GM23338 (cell line): Measurements from ENCODE around the gene STAMBP. TPM values are rescaled to one million over a fixed set of nuclear protein-coding genes. Genes with fewer than 3 reads are reported as not detected.

Experiments
- ATAC-seq: fragments of 200-7000 bp; cut with Tn5 transposase; 3 replicates; pipeline ENCODE4 v1.9.1; 2020
- DNase-seq: peaks from one replicate; pipeline ENCODE4 v3.0.0-alpha.2; 2015; ENCODE audit warnings: low spot score
- H2AFZ ChIP-seq: fragments of 200-600 bp; sonication (generic); 2 replicates; pipeline ENCODE4 v1.8.0; 2016; ENCODE audit warnings: antibody characterized with exemption, mild to moderate bottlenecking, moderate library complexity
- H3F3A ChIP-seq: fragments of 200-600 bp; sonication (generic); replicated peaks from 2 replicates; pipeline ENCODE4 v1.8.0; 2017; ENCODE audit warnings: antibody characterized with exemption, mixed run types, low read depth
- H3K27ac ChIP-seq: fragments of 200-600 bp; sonication (generic); 2 replicates; pipeline ENCODE4 v1.6.1; 2016; ENCODE audit warnings: low read depth
- H3K27me3 ChIP-seq: fragments of 200-600 bp; sonication (generic); 2 replicates; pipeline ENCODE4 v1.8.0; 2016; ENCODE audit warnings: mild to moderate bottlenecking, mixed run types, moderate library complexity; ENCODE audit not compliant: insufficient read depth
- H3K36me3 ChIP-seq: fragments of 200-600 bp; sonication (generic); 2 replicates; pipeline ENCODE4 v1.8.0; 2016; ENCODE audit warnings: mild to moderate bottlenecking; ENCODE audit not compliant: insufficient read depth
- H3K4me1 ChIP-seq: fragments of 200-600 bp; sonication (generic); 2 replicates; pipeline ENCODE4 v1.8.0; 2016; ENCODE audit warnings: mild to moderate bottlenecking, moderate library complexity; ENCODE audit not compliant: insufficient read depth
- H3K4me2 ChIP-seq: fragments of 200-600 bp; sonication (generic); 2 replicates; pipeline ENCODE4 v1.7.1; 2017; ENCODE audit warnings: mixed run types
- H3K4me3 ChIP-seq: fragments of 200-600 bp; sonication (generic); 2 replicates; pipeline ENCODE4 v1.6.1; 2016; ENCODE audit warnings: mixed run types
- H3K79me2 ChIP-seq: fragments of 200-600 bp; sonication (generic); replicated peaks from 2 replicates; pipeline ENCODE4 v1.8.0; 2017; ENCODE audit warnings: mild to moderate bottlenecking; ENCODE audit not compliant: insufficient read depth
- H3K9me2 ChIP-seq: fragments of 200-600 bp; sonication (generic); 2 replicates; pipeline ENCODE4 v1.8.0; 2017; ENCODE audit not compliant: insufficient read depth
- H4K20me1 ChIP-seq: fragments of 200-600 bp; sonication (generic); replicated peaks from 2 replicates; pipeline ENCODE4 v1.8.0; 2017; ENCODE audit warnings: mild to moderate bottlenecking; ENCODE audit not compliant: insufficient read depth
- H3K27ac Mint-ChIP-seq: 2 replicates; pipeline ENCODE4 v1.8.0; 2020; ENCODE audit warnings: inconsistent platforms, mild to moderate bottlenecking, moderate library complexity, mixed read lengths
- H3K27me3 Mint-ChIP-seq: 3 replicates; pipeline ENCODE4 v1.8.0; 2022; ENCODE audit warnings: low read depth, mild to moderate bottlenecking, moderate library complexity, mixed read lengths, inconsistent platforms; ENCODE audit not compliant: insufficient read depth, poor library complexity
- H3K36me3 Mint-ChIP-seq: 3 replicates; pipeline ENCODE4 v1.8.0; 2021; ENCODE audit warnings: low read depth, mild to moderate bottlenecking, inconsistent platforms, moderate library complexity, mixed read lengths
- H3K4me1 Mint-ChIP-seq: 3 replicates; pipeline ENCODE4 v1.8.0; 2020; ENCODE audit warnings: mild to moderate bottlenecking, inconsistent platforms, mixed read lengths
- H3K4me3 Mint-ChIP-seq: 3 replicates; pipeline ENCODE4 v1.8.0; 2021; ENCODE audit warnings: moderate library complexity, mild to moderate bottlenecking, inconsistent platforms, mixed read lengths
- H3K9me3 Mint-ChIP-seq: 3 replicates; pipeline ENCODE4 v1.8.0; 2020; ENCODE audit warnings: moderate library complexity, mild to moderate bottlenecking, inconsistent platforms, mixed read lengths
- CREB1 ChIP-seq: fragments of 250-450 bp; sonication (Bioruptor Pico); IDR thresholded peaks from 2 replicates; pipeline ENCODE4 v1.5.0; 2020; ENCODE audit warnings: low read depth, mild to moderate bottlenecking, moderate library complexity
- CTCF ChIP-seq, 2 experiments: fragments of 200-600 bp in 1 of 2; sonication (generic) in 1 of 2; conservative IDR thresholded peaks; 2 replicates each; pipeline versions ENCODE4 v1.5.1 to v1.6.1; 2016 to 2017; ENCODE audit warnings: antibody characterized with exemption in 2 of 2, low read depth in 2 of 2, mild to moderate bottlenecking in 2 of 2, moderate library complexity in 1 of 2
- EZH2 ChIP-seq: fragments of 200-600 bp; sonication (generic); IDR thresholded peaks from one replicate; pipeline ENCODE4 v1.8.0; 2017; ENCODE audit warnings: antibody characterized with exemption, mild to moderate bottlenecking, low read depth; ENCODE audit not compliant: unreplicated experiment
- JUNB ChIP-seq: IDR thresholded peaks from one replicate; pipeline ENCODE4 v1.6.1; 2016; ENCODE audit warnings: antibody characterized with exemption; ENCODE audit not compliant: unreplicated experiment
- POLR2AphosphoS5 ChIP-seq: IDR thresholded peaks from 2 replicates; pipeline ENCODE4 v1.6.1; 2016; ENCODE audit warnings: antibody characterized with exemption, low read depth
- STAT1 ChIP-seq: IDR thresholded peaks from one replicate; pipeline ENCODE4 v1.6.1; 2016; ENCODE audit warnings: antibody characterized with exemption; ENCODE audit not compliant: unreplicated experiment
- ZNF114 ChIP-seq: fragments of 250-450 bp; sonication (Bioruptor Pico); IDR thresholded peaks from 2 replicates; pipeline ENCODE4 v1.5.0; 2020; ENCODE audit warnings: mild to moderate bottlenecking, moderate library complexity
- ZNF331 ChIP-seq: fragments of 250-450 bp; sonication (Bioruptor Pico); IDR thresholded peaks from 2 replicates; pipeline ENCODE4 v1.5.0; 2020; ENCODE audit warnings: low read depth, mild to moderate bottlenecking, moderate library complexity
- ZNF462 ChIP-seq: fragments of 250-450 bp; sonication (Bioruptor Pico); IDR thresholded peaks from 2 replicates; pipeline ENCODE4 v1.5.0; 2020; ENCODE audit warnings: mild to moderate bottlenecking, moderate library complexity
- polyA plus RNA-seq: library from polyadenylated mRNA; unstranded; fragments of >200 nt; fragmentation: Nextera tagmentation; extraction: Ambion mirVana; gene quantifications from 2 replicates; pipeline ENCODE4 v1.2.1, GENCODE V29; 2016
- total RNA-seq: library from RNA; depleted of rRNA; stranded (reverse); fragments of >200 nt; shearing (Covaris generic); gene quantifications from 2 replicates; pipeline ENCODE4 v1.2.3, GENCODE V29; 2014
- TF ChIP-seq, protein P1 (sequence below): IDR thresholded peaks from one replicate; pipeline ENCODE4 v1.6.1; 2018; ENCODE audit warnings: antibody characterized with exemption; ENCODE audit not compliant: unreplicated experiment

The STAMBP gene
- total and polyA plus RNA-seq, 2 experiments from 2014 or later, result 33.9 to 106 TPM

GRCh38 chr2:73897934-73898333 lies 69.2 kb downstream of the STAMBP start:
- H3K36me3 Mint-ChIP-seq, result no peaks in the 10 kb centered on the region
- no peak for ATAC-seq
- H3K27ac Mint-ChIP-seq, result no peak overlapping the region
- H4K20me1 ChIP-seq, result no peaks in the 10 kb centered on the region
- H3K27ac ChIP-seq, result no peak overlapping the region
- H2AFZ ChIP-seq, result no peak overlapping the region
- H3K4me3 ChIP-seq, result no peak overlapping the region
- TF ChIP-seq ZNF331 (CRISPR knock-in tag) (no peak), CREB1 (CRISPR knock-in tag) (no peak), JUNB (no peak), ZNF114 (no peak), STAT1 (no peak)
- H3K9me3 Mint-ChIP-seq, result no peaks in the 10 kb centered on the region
- no peak overlapping the region for H3K4me3 Mint-ChIP-seq
- peaks cover 7% of the 10 kb centered on the region for H3K27me3 Mint-ChIP-seq
- no peaks in the 10 kb centered on the region for H3K79me2 ChIP-seq
- H3K4me2 ChIP-seq, result no peak overlapping the region
- H3F3A ChIP-seq, result no peaks in the 10 kb centered on the region
- no peaks in the 10 kb centered on the region for H3K9me2 ChIP-seq
- no peak for DNase-seq
- peaks cover 9% of the 10 kb centered on the region; the same call in 2 of the 3 replicates for H3K4me1 Mint-ChIP-seq
- H3K4me1 ChIP-seq, result no peaks in the 10 kb centered on the region
- no peaks in the 10 kb centered on the region for H3K36me3 ChIP-seq
- no peaks in the 10 kb centered on the region for H3K27me3 ChIP-seq

GRCh38 chr2:73899801-73900336 lies 71.1 kb downstream of the STAMBP start:
- ATAC-seq, result no peak
- H3K4me3 Mint-ChIP-seq, result no peak overlapping the region
- H3K27me3 Mint-ChIP-seq, result peaks cover 5% of the 10 kb centered on the region
- Histone ChIP-seq H3F3A (no peaks in the 10 kb centered on the region), H3K4me1 (no peaks in the 10 kb centered on the region), H3K4me3 (no peak overlapping the region), H4K20me1 (no peaks in the 10 kb centered on the region), H3K27ac (no peak overlapping the region), H3K79me2 (no peaks in the 10 kb centered on the region), H3K9me2 (no peaks in the 10 kb centered on the region), H3K27me3 (no peaks in the 10 kb centered on the region), H3K36me3 (no peaks in the 10 kb centered on the region), H2AFZ (peak overlapping the region; percentile 38; the same call in 1 of the 2 replicates), H3K4me2 (no peak overlapping the region)
- no peaks in the 10 kb centered on the region for H3K36me3 Mint-ChIP-seq
- DNase-seq, result no peak
- TF ChIP-seq ZNF331 (CRISPR knock-in tag) (no peak), POLR2AphosphoS5 (no peak), CREB1 (CRISPR knock-in tag) (no peak), ZNF114 (no peak), EZH2 (no peak), JUNB (no peak), CTCF (conservative IDR thresholded peaks at IDR 0.05; ENCODE audit: low read depth in 2 of 2) (no peak), ZNF462 (CRISPR knock-in tag) (no peak)
- TF ChIP-seq, protein P1, sequence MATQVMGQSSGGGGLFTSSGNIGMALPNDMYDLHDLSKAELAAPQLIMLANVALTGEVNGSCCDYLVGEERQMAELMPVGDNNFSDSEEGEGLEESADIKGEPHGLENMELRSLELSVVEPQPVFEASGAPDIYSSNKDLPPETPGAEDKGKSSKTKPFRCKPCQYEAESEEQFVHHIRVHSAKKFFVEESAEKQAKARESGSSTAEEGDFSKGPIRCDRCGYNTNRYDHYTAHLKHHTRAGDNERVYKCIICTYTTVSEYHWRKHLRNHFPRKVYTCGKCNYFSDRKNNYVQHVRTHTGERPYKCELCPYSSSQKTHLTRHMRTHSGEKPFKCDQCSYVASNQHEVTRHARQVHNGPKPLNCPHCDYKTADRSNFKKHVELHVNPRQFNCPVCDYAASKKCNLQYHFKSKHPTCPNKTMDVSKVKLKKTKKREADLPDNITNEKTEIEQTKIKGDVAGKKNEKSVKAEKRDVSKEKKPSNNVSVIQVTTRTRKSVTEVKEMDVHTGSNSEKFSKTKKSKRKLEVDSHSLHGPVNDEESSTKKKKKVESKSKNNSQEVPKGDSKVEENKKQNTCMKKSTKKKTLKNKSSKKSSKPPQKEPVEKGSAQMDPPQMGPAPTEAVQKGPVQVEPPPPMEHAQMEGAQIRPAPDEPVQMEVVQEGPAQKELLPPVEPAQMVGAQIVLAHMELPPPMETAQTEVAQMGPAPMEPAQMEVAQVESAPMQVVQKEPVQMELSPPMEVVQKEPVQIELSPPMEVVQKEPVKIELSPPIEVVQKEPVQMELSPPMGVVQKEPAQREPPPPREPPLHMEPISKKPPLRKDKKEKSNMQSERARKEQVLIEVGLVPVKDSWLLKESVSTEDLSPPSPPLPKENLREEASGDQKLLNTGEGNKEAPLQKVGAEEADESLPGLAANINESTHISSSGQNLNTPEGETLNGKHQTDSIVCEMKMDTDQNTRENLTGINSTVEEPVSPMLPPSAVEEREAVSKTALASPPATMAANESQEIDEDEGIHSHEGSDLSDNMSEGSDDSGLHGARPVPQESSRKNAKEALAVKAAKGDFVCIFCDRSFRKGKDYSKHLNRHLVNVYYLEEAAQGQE, result no peak
- H3K9me3 Mint-ChIP-seq, result no peaks in the 10 kb centered on the region
- peaks cover 5% of the 10 kb centered on the region; the same call in 1 of the 3 replicates for H3K4me1 Mint-ChIP-seq
- H3K27ac Mint-ChIP-seq, result no peak overlapping the region
